T-helper 1 cell (primary cell): Measurements from ENCODE around the gene ZBTB48.
"Not testable (repeated sequence)": the region's sequence is repeated elsewhere in the genome, so short reads cannot be mapped to it uniquely, and the experiment has no call there.

Experiments
- DNase-seq, 5 donors: peaks; one replicate each; pipeline ENCODE4 v3.0.0-alpha.2; 2012 to 2020

Gene ZBTB48

GRCh38 chr1:6592865-6593593 is 13.2 kb downstream of the ZBTB48 start:
- no peak for DNase-seq

DNA sequence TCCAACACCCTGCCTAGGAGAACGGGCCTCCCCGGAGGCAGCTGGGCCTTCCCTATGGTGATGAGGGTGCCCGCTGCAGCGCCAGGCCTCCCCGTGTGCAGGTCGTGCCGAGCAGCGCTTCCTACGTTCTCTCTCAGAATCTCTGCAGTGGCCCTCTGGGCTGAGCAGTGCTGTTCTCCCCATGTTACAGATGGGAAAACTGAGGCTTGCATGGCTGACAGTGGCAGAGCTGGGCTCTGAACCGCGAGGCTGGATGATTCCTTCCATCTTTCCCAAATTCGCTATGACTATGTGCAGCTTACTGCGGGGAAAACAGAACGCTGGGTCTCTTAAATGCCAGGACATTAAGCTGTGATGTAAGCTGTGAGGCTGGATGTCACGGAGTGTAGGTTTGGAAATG is 14.0 kb downstream of the ZBTB48 start:
- DNase-seq, result no peak

- no peak for DNase-seq
Observed at GRCh38 chr1:6594977-6595740, 15.4 kb downstream of the ZBTB48 start.

GRCh38 chr1:6596351-6596750 is 16.6 kb downstream of the ZBTB48 start:
- DNase-seq, result no peak

- DNase-seq, result no peak
Observed at GRCh38 chr1:6596886-6597776, 17.3 kb downstream of the ZBTB48 start.

DNA sequence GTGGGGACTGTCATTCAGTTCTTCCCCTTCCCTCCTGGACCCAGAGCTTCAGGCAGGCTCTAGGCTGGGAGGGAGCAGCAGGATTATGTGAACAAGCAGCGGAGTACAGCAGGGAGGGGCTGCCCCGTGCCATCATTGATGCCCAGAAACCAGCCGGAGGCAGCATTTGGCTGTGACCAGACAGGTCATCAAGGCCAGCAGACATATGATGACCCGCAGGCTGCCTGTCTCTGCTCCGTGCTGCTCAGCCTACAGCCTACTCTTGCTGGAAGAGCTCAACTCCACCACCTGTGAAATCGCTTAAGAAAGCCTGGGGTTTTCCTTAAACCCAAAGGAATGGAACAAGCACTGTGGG is 18.0 kb downstream of the ZBTB48 start:
- DNase-seq, result no peak

GRCh38 chr1:6599141-6599975 is 19.6 kb downstream of the ZBTB48 start:
- peak in 3 of 5 donors; percentile 24 to 69 (median 40) for DNase-seq

- DNase-seq, result not testable (repeated sequence)
Observed at GRCh38 chr1:6599991-6600390, 20.2 kb downstream of the ZBTB48 start.

- no peak for DNase-seq
Observed at GRCh38 chr1:6600410-6601048, 20.7 kb downstream of the ZBTB48 start.

DNA sequence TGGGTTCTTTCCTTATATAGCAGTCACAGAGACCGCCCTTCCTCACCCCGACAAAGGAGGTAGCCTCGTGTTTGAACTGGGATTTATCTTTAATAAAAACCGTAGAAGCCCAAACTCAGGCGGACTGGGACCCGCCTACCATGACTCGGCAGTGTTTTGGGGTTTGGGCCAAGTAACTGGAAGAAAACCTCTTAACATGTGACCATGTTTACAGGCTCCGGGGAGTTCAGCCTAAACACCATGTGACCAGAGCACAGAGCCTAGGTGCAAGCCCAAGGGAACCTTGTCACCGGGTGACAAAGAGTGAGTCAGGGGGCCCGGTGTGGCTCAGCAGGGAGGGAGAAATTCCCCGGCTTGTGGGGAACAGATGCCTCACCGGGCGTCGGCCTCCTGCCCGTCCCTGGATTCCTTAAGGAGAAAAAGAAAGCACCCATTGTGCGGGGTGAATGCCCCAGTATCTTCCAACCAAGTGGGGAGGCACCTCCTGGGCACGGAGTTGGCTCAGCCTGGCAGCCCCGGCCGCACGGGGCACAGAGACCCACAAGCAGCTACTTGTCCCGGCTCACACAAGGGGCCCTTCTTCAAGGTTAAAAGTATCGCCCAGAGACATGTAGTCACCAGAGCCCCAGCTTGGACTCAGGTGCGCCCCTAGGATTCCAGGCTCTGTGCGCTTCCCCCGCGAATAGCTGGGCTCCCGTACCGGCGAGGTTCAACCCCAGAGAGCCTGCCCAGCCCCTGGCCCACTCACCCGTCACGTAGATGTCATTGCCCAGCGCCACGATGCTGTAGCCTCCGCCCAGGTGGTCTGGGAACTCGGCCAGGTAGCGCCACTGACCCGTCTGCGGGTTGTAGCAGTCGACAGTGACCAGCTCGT is 21.5 kb downstream of the ZBTB48 start:
- peak; percentile 41 to 82 (median 63) for DNase-seq

GRCh38 chr1:6601923-6602668 is 22.3 kb downstream of the ZBTB48 start:
- DNase-seq, result peak in 2 of 5 donors; percentile 29 to 38

DNA sequence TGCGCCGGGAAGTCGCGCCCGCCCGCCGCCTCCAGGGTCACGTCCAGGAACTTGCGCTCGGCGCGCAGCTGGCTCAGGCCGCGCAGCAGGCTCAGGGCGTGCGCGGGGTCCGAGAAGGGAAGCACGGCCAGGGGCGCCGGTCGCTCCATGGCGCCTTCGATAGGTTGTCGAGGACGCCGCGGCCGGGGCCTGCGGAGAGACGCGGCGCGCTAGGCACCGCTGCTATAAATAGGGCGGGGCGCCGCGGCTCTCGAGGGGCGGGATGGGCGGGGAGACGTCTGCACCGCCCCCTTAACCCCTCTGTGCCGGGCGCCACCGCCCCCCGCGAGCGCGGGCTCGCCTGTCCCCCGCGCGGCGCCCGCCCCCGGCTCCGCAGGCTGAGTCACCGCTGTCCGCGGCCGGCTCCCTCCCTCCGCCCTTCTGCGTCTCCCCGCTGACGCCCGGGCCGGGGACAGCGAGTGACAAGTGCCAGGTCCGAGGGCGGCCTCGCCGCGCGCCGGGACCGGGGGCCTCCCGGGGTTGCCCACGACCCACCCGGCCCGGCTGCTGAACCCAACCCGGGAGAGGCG is 23.0 kb downstream of the ZBTB48 start, which contains the start of gene KLHL21:
Gene KLHL21, minus strand, starts transcription at position 201 of the 569 bp plus-strand sequence. Its CDS starts 52 bp downstream, at position 149.
- peak; percentile 65 to 89 (median 76) for DNase-seq

DNA sequence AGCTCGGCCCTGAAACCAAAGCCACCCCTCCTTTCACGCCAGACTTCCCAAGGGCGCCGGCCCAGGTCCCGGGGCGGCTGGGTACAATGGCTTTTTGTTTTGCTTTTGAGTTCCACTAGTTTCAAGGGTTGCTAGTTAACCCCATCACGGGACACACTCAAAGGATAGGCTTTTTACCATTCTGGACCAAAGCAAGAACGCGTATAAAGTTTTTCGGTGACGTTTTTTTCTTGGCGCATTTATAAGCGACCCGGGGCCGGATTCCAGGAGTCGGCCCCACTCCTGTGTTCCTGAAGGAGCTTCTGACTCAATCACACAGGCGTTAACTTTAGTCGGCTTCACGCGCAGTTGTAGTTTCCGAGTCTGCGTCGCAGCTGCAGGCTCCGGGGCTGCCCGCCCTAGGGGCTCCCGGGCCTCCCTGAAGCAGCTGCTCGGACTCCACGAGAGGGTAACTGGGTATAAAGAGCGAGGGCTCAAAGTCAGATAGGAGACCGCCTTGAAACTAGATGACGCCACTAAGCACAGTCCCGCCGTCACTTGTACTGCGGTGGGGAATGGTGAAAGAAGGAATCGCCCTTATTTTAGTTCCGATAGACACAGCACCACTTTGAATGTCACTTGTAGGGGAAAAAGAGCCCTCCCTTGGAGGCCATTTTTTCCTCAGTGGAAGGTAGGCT is 23.6 kb downstream of the ZBTB48 start:
- peak in 3 of 5 donors; percentile 43 to 68 (median 44) for DNase-seq

- DNase-seq, result no peak
Observed at GRCh38 chr1:6603915-6604558, 24.2 kb downstream of the ZBTB48 start.

DNA sequence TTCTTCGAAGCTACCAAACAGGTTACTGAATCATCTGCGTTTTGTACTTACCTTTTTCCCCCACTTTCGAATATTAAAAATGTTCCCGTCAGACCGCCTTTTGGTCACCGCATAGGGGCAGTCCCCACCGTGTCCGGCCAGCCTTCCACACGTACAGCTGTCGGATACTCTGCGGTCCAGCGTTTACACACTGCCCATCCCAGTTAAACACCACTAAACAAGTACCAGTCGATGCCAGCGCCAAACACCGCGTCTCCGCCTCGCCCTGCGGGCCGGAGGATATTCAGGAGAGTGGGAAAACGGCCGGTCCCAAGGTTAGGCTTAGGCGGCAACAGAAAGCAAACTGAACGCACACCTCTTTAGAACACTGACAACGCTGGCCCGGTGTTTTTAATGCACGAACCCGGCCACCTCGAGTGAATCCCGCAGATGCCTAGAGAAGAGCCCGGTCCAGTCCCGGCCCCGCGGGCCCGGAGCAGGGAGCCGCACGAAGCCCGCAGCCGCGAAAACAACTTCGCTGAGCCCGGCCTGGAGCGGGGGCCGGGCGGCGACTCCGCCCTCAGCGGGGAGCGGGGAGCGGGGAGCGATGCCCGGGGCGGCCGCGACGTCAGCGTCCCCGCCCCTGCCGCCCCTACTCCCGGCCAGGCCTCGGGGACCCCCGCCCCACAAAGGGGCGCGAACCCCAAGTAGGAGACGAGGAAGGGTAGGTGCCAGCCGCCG is 33.0 kb downstream of the ZBTB48 start:
- DNase-seq, result no peak

DNA sequence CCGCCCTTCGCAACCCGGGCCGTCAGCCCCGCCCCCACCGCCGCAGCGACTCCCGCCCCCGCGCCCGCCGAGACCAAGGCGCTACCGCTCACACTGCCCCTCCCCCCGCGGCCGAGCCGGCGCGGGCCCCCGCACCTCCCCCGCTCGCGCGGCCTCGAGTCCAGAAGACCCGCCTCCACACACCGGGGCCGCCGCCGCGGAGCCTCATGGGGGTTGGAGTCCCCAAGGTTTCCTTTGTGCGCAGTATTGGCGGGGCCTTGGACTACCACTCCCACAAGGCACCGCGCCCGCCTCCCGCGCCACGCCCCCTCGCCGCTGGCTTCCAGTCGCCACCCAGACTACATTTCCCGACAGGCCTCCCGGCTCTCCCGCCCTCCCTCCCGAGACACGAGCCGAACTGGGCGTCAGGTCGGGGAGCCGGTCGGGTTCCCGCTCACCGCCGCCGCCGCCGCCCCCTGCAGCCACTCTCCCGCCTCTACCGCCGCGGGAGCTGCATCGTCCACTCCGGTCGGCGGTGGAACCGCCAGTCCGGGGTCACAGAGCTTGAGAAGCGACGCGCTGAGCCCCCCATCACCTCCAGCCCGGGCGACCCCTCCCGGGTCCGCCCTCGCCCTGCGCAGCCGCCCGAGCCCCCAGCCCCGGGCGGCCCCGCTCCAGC is 33.7 kb downstream of the ZBTB48 start, which contains the start of gene PHF13:
Gene PHF13, plus strand, starts transcription at position 371 of the 658 bp plus-strand sequence. CDS start 336 bp downstream, outside the sequence.
- DNase-seq, result peak; percentile 99
